Jurkat, Clone E6-1 (cell line): Measurements from ENCODE around the gene TBX15.

Source experiments
- DNase-seq: peaks from one replicate; pipeline ENCODE4 v3.0.0-alpha.2; 2011; ENCODE audit warnings: low read depth, low spot score
- H3K4me3 ChIP-seq: 2 replicates; pipeline ENCODE4 v1.5.1; 2011; ENCODE audit warnings: mild to moderate bottlenecking, low read length, control low read depth, moderate library complexity

Gene TBX15

GRCh38 chr1:119003413-119004128 is 15.4 kb upstream of the TBX15 start:
- no peak overlapping the region for H3K4me3 ChIP-seq
- DNase-seq, result no peak

GRCh38 chr1:119002028-119002686 is 14.0 kb upstream of the TBX15 start:
- no peak for DNase-seq
- H3K4me3 ChIP-seq, result no peak overlapping the region

- H3K4me3 ChIP-seq, result no peak overlapping the region
- no peak for DNase-seq
Measured at GRCh38 chr1:119001181-119002027, 13.3 kb upstream of the TBX15 start.

GRCh38 chr1:119000371-119001180 is 12.4 kb upstream of the TBX15 start:
- H3K4me3 ChIP-seq, result no peak overlapping the region
- no peak for DNase-seq

GRCh38 chr1:118999348-119000071 is 11.4 kb upstream of the TBX15 start:
- peak overlapping the region; percentile 20 for H3K4me3 ChIP-seq
- DNase-seq, result peak; percentile 63

GRCh38 chr1:118998171-118998570 is 10.0 kb upstream of the TBX15 start:
- no peak overlapping the region for H3K4me3 ChIP-seq
- no peak for DNase-seq

- no peak overlapping the region for H3K4me3 ChIP-seq
- DNase-seq, result no peak
Measured at GRCh38 chr1:118997225-118997624, 9.1 kb upstream of the TBX15 start.

- no peak overlapping the region for H3K4me3 ChIP-seq
Measured at GRCh38 chr1:118995312-118996016, 7.3 kb upstream of the TBX15 start.

GRCh38 chr1:118993700-118994026 is 5.5 kb upstream of the TBX15 start:
- no peak overlapping the region for H3K4me3 ChIP-seq
- no peak for DNase-seq

More at GRCh38 chr1:118995312-118996016, 7.3 kb upstream of the TBX15 start:
- no peak for DNase-seq

- H3K4me3 ChIP-seq, result no peak overlapping the region
- no peak for DNase-seq
Measured at GRCh38 chr1:118992868-118993699, 4.9 kb upstream of the TBX15 start.

GRCh38 chr1:118992237-118992825 is 4.2 kb upstream of the TBX15 start:
- DNase-seq, result no peak
- H3K4me3 ChIP-seq, result no peak overlapping the region

- H3K4me3 ChIP-seq, result no peak overlapping the region
- no peak for DNase-seq
Measured at GRCh38 chr1:118991448-118991847, 3.3 kb upstream of the TBX15 start.

- no peak overlapping the region for H3K4me3 ChIP-seq
- no peak for DNase-seq
Measured at GRCh38 chr1:118990513-118991152, 2.5 kb upstream of the TBX15 start.

- H3K4me3 ChIP-seq, result no peak overlapping the region
- no peak for DNase-seq
Measured at GRCh38 chr1:118989878-118990378, 1.8 kb upstream of the TBX15 start.

GRCh38 chr1:118989006-118989815 is 1.1 kb upstream of the TBX15 start:
- DNase-seq, result no peak
- H3K4me3 ChIP-seq, result no peak overlapping the region
